SK-N-MC (cell line): Measurements from ENCODE around the gene GABRG3.

Experiments
- EZH2 ChIP-seq: fragments of 200-600 bp; sonication (generic); IDR thresholded peaks from one replicate; pipeline ENCODE4 v1.6.1; 2017; ENCODE audit warnings: antibody characterized with exemption
- FOXP2 ChIP-seq: optimal IDR thresholded peaks from 2 replicates; pipeline ENCODE3; 2011; ENCODE audit warnings: mild to moderate bottlenecking, moderate library complexity; ENCODE audit not compliant: insufficient read depth; ENCODE audit errors: extremely low read length, control extremely low read depth
- POLR2AphosphoS5 ChIP-seq: IDR thresholded peaks from 2 replicates; pipeline ENCODE4 v1.6.1; 2012; ENCODE audit warnings: mild to moderate bottlenecking, low read depth, low read length, borderline replicate concordance

DNA sequence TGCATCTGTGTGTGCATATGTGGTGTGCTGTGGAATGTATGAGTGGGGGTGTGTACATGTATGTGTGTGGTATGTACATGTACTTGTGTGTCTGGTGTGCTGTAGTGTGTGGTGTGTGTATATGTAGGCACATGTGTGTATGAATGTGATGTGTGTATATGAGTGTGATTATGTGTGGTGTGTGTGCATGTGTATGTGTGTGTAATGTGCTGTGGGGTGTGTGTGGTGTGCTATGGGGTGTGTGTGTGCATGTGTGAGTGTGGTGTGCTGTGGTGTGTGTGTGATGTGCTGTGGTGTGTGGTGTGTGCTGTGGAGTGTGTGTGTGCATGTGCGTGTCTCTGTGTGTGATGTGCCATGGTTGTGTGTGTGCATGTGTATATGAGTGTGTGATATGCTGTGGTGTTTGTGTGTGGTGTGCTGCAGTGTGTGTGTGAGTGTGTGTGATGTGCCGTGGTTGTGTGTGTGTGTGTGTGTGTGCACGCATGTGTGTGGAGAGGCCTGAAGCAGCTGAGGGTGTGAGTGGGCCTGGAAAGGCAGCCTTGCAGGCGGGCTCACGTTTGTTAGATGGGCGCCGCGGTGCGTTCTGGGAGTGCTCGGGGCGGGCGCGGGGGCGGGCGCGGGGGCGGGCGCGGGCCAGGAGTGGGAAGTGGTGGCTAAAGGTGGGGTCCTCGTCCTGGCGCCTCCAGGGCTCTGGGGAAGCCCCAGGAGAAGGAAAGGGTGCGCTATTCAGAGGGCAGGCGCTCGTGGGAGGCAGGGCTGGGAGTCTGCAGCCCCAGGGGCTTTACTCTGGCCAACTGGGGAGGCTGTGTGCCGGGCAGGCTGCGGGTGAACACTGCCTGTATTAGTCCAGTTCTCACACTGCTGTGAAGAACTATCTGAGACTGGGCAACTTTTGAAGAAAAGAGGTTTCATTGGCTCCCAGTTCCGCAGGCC, 116.9 kb downstream of the GABRG3 start:
- TF ChIP-seq FOXP2 = no peak
- no peak for TF ChIP-seq EZH2
- TF ChIP-seq POLR2AphosphoS5 = no peak
